ENCODE measurements around the gene STX11. TPM values are rescaled to one million over a fixed set of nuclear protein-coding genes. Genes with fewer than 3 reads are reported as not detected.
"Not testable (repeated sequence)": the region's sequence is repeated elsewhere in the genome, so short reads cannot be mapped to it uniquely, and the experiment has no call there.

Gene STX11
- polyA plus RNA-seq, 2 donors, result 3.9 to 7.1 TPM

GRCh38 chr6:144123421-144123820 lies 26.9 kb upstream of the STX11 start:
- Histone ChIP-seq H3K4me1 (ENCODE audit: control insufficient read depth in 2 of 2, insufficient read depth in 2 of 2, low read length in 1 of 2) (no peaks in the 10 kb centered on the region), H3K4me3 (ENCODE audit: low read depth in 1 of 2, low read length in 2 of 2) (no peak overlapping the region), H3K9me3 (ENCODE audit: control insufficient read depth in 2 of 2, insufficient read depth in 1 of 2, low read depth in 1 of 2, low read length in 1 of 2) (no peaks in the 10 kb centered on the region), H3K27ac (ENCODE audit: low read depth in 2 of 2, low read length in 1 of 2) (no peak overlapping the region), H3K27me3 (ENCODE audit: control insufficient read depth in 1 of 2, insufficient read depth in 2 of 2, low read length in 2 of 2) (no peaks in the 10 kb centered on the region), H3K36me3 (ENCODE audit: control insufficient read depth in 2 of 2, insufficient read depth in 2 of 2, low read length in 1 of 2) (no peaks in the 10 kb centered on the region)
- WGBS, 2 donors, result 60 to 63% methylated on average over 2 of the region's 2 CpGs

DNA sequence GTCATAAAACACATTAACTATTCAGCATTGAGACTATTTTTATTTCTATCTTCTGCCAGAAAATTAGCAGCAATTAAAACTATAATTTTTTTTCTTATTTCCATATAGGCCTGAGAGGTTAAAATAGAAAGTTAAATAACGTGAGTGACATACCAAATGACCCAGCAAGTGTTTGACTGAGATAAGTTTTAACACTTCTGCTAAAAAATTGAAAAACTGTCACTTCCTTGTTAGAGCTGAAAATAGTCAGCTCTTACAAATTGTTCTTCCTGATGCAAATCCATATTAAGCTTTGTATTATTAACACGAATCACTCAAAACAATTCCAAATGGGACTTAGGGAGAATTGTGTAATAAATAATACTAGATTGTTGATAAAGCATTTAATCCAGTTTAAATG lies 26.5 kb upstream of the STX11 start:
- H3K27ac ChIP-seq (ENCODE audit: low read depth in 2 of 2, low read length in 1 of 2), result no peak overlapping the region
- WGBS, 2 donors, result 39 to 42% methylated on average over 2 of the region's 2 CpGs
- H3K36me3 ChIP-seq (ENCODE audit: control insufficient read depth in 2 of 2, insufficient read depth in 2 of 2, low read length in 1 of 2), result no peaks in the 10 kb centered on the region
- H3K4me1 ChIP-seq (ENCODE audit: control insufficient read depth in 2 of 2, insufficient read depth in 2 of 2, low read length in 1 of 2), result no peaks in the 10 kb centered on the region
- no peak overlapping the region for H3K4me3 ChIP-seq (ENCODE audit: low read depth in 1 of 2, low read length in 2 of 2)
- no peaks in the 10 kb centered on the region for H3K9me3 ChIP-seq (ENCODE audit: control insufficient read depth in 2 of 2, insufficient read depth in 1 of 2, low read depth in 1 of 2, low read length in 1 of 2)
- H3K27me3 ChIP-seq (ENCODE audit: control insufficient read depth in 1 of 2, insufficient read depth in 2 of 2, low read length in 2 of 2), result no peaks in the 10 kb centered on the region

DNA sequence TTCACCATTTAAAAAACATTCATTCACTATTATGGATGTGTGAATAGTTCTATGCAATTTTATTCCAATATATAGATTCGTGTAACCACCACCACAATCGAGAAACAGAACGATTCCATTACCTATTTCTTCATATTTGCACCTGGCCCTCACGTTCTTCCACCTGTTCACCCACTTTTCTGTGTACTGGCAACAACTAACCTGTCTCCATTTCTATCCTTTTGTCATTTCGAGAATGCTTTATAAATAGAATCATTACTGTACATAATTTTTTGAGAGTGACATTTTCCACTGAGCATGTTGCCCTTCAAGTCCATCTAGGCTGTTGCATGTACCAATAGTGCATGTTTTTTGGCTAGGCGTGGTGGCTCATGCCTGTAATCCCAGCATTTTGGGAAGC lies 23.2 kb upstream of the STX11 start:
- Histone ChIP-seq H3K4me3 (ENCODE audit: low read depth in 1 of 2, low read length in 2 of 2) (no peak overlapping the region), H3K27me3 (ENCODE audit: control insufficient read depth in 1 of 2, insufficient read depth in 2 of 2, low read length in 2 of 2) (no peaks in the 10 kb centered on the region), H3K36me3 (ENCODE audit: control insufficient read depth in 2 of 2, insufficient read depth in 2 of 2, low read length in 1 of 2) (no peaks in the 10 kb centered on the region), H3K27ac (ENCODE audit: low read depth in 2 of 2, low read length in 1 of 2) (no peak overlapping the region), H3K4me1 (ENCODE audit: control insufficient read depth in 2 of 2, insufficient read depth in 2 of 2, low read length in 1 of 2) (no peaks in the 10 kb centered on the region), H3K9me3 (ENCODE audit: control insufficient read depth in 2 of 2, insufficient read depth in 1 of 2, low read depth in 1 of 2, low read length in 1 of 2) (no peaks in the 10 kb centered on the region)
- 85 to 87% methylated on average over 6 of the region's 6 CpGs for WGBS, 2 donors

- Histone ChIP-seq H3K4me1 (ENCODE audit: control insufficient read depth in 2 of 2, insufficient read depth in 2 of 2, low read length in 1 of 2) (no peaks in the 10 kb centered on the region), H3K4me3 (ENCODE audit: low read depth in 1 of 2, low read length in 2 of 2) (no peak overlapping the region), H3K9me3 (ENCODE audit: control insufficient read depth in 2 of 2, insufficient read depth in 1 of 2, low read depth in 1 of 2, low read length in 1 of 2) (no peaks in the 10 kb centered on the region), H3K36me3 (ENCODE audit: control insufficient read depth in 2 of 2, insufficient read depth in 2 of 2, low read length in 1 of 2) (no peaks in the 10 kb centered on the region), H3K27ac (ENCODE audit: low read depth in 2 of 2, low read length in 1 of 2) (no peak overlapping the region), H3K27me3 (ENCODE audit: control insufficient read depth in 1 of 2, insufficient read depth in 2 of 2, low read length in 2 of 2) (no peaks in the 10 kb centered on the region)
- WGBS, 2 donors, result 85 to 91% methylated on average over 6 of the region's 6 CpGs
Measured at GRCh38 chr6:144129469-144129868, 20.8 kb upstream of the STX11 start.

- Histone ChIP-seq H3K9me3 (ENCODE audit: control insufficient read depth in 2 of 2, insufficient read depth in 1 of 2, low read depth in 1 of 2, low read length in 1 of 2) (no peaks in the 10 kb centered on the region), H3K27ac (ENCODE audit: low read depth in 2 of 2, low read length in 1 of 2) (no peak overlapping the region), H3K27me3 (ENCODE audit: control insufficient read depth in 1 of 2, insufficient read depth in 2 of 2, low read length in 2 of 2) (no peaks in the 10 kb centered on the region), H3K36me3 (ENCODE audit: control insufficient read depth in 2 of 2, insufficient read depth in 2 of 2, low read length in 1 of 2) (no peaks in the 10 kb centered on the region), H3K4me3 (ENCODE audit: low read depth in 1 of 2, low read length in 2 of 2) (no peak overlapping the region), H3K4me1 (ENCODE audit: control insufficient read depth in 2 of 2, insufficient read depth in 2 of 2, low read length in 1 of 2) (no peaks in the 10 kb centered on the region)
- 30 to 43% methylated on average over 1 of the region's 1 CpG for WGBS, 2 donors
Measured at GRCh38 chr6:144131248-144131709, 19.0 kb upstream of the STX11 start.

- not testable (repeated sequence) for H3K4me1 ChIP-seq (ENCODE audit: control insufficient read depth in 2 of 2, insufficient read depth in 2 of 2, low read length in 1 of 2); H3K4me3 ChIP-seq (ENCODE audit: low read depth in 1 of 2, low read length in 2 of 2)
Measured at GRCh38 chr6:144132167-144132690, 18.1 kb upstream of the STX11 start.

DNA sequence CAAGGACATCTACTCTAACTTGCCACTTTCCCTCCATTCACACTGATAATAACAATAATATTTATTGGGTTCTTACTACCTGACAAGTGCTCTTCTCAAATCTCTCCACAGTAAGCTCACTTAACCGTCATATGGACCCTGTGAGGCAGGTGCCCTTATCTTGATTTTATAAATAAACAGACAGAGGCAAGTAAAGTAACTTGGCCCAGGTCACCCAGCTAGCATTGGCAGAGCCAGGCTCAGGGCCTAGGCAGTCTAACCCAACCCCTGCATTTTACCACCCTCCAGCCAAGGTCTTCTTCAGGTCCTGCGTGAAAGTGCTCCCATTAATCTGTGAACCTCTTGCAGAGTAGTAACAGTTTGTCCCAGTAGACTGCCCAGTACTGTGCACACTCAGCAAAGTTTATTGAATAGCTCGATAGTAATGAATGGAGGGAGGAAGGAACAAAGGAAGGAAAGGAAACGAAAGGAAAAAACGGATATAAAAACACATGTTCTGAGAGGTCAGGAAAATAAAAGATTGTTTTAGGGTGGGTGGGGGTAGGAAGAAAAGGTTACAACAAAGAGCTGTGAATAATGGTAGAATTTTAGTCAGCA lies 17.0 kb upstream of the STX11 start:
- WGBS, 2 donors, result 82 to 83% methylated on average over 5 of the region's 5 CpGs
- no peaks in the 10 kb centered on the region for H3K27me3 ChIP-seq (ENCODE audit: control insufficient read depth in 1 of 2, insufficient read depth in 2 of 2, low read length in 2 of 2)
- H3K9me3 ChIP-seq (ENCODE audit: control insufficient read depth in 2 of 2, insufficient read depth in 1 of 2, low read depth in 1 of 2, low read length in 1 of 2), result no peaks in the 10 kb centered on the region
- H3K4me1 ChIP-seq (ENCODE audit: control insufficient read depth in 2 of 2, insufficient read depth in 2 of 2, low read length in 1 of 2), result no peaks in the 10 kb centered on the region
- H3K27ac ChIP-seq (ENCODE audit: low read depth in 2 of 2, low read length in 1 of 2), result no peak overlapping the region
- H3K4me3 ChIP-seq (ENCODE audit: low read depth in 1 of 2, low read length in 2 of 2), result no peak overlapping the region
- H3K36me3 ChIP-seq (ENCODE audit: control insufficient read depth in 2 of 2, insufficient read depth in 2 of 2, low read length in 1 of 2), result no peaks in the 10 kb centered on the region

More at GRCh38 chr6:144132167-144132690, 18.1 kb upstream of the STX11 start:
- H3K27ac ChIP-seq (ENCODE audit: low read depth in 2 of 2, low read length in 1 of 2); H3K9me3 ChIP-seq (ENCODE audit: control insufficient read depth in 2 of 2, insufficient read depth in 1 of 2, low read depth in 1 of 2, low read length in 1 of 2); H3K27me3 ChIP-seq (ENCODE audit: control insufficient read depth in 1 of 2, insufficient read depth in 2 of 2, low read length in 2 of 2); H3K36me3 ChIP-seq (ENCODE audit: control insufficient read depth in 2 of 2, insufficient read depth in 2 of 2, low read length in 1 of 2): not testable (repeated sequence)

DNA sequence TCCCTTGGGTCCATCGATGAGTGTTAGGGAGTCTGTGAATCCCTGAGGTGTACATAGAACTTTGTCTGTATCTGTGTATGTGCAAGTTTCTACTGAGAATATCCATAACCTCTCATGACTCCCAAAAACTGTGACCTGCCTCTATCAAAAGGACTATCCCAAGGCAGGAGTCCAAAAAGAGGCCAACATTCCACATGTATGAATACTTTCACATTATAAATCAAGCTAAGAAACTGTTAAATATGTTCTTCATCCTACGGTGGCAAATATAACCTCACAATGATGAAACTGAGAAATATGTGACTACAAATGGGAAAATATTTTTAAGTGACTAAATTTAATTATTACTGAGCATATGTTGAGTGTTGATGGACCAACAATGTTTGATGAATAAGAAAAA lies 16.1 kb upstream of the STX11 start:
- 82 to 85% methylated on average over 2 of the region's 2 CpGs for WGBS, 2 donors
- H3K4me3 ChIP-seq (ENCODE audit: low read depth in 1 of 2, low read length in 2 of 2), result no peak overlapping the region
- no peaks in the 10 kb centered on the region for H3K36me3 ChIP-seq (ENCODE audit: control insufficient read depth in 2 of 2, insufficient read depth in 2 of 2, low read length in 1 of 2)
- H3K4me1 ChIP-seq (ENCODE audit: control insufficient read depth in 2 of 2, insufficient read depth in 2 of 2, low read length in 1 of 2), result no peaks in the 10 kb centered on the region
- no peaks in the 10 kb centered on the region for H3K27me3 ChIP-seq (ENCODE audit: control insufficient read depth in 1 of 2, insufficient read depth in 2 of 2, low read length in 2 of 2)
- no peak overlapping the region for H3K27ac ChIP-seq (ENCODE audit: low read depth in 2 of 2, low read length in 1 of 2)
- no peaks in the 10 kb centered on the region for H3K9me3 ChIP-seq (ENCODE audit: control insufficient read depth in 2 of 2, insufficient read depth in 1 of 2, low read depth in 1 of 2, low read length in 1 of 2)

GRCh38 chr6:144134737-144135136 lies 15.6 kb upstream of the STX11 start:
- Histone ChIP-seq H3K9me3 (ENCODE audit: control insufficient read depth in 2 of 2, insufficient read depth in 1 of 2, low read depth in 1 of 2, low read length in 1 of 2) (no peaks in the 10 kb centered on the region), H3K27ac (ENCODE audit: low read depth in 2 of 2, low read length in 1 of 2) (no peak overlapping the region), H3K4me3 (ENCODE audit: low read depth in 1 of 2, low read length in 2 of 2) (no peak overlapping the region), H3K27me3 (ENCODE audit: control insufficient read depth in 1 of 2, insufficient read depth in 2 of 2, low read length in 2 of 2) (no peaks in the 10 kb centered on the region), H3K36me3 (ENCODE audit: control insufficient read depth in 2 of 2, insufficient read depth in 2 of 2, low read length in 1 of 2) (no peaks in the 10 kb centered on the region), H3K4me1 (ENCODE audit: control insufficient read depth in 2 of 2, insufficient read depth in 2 of 2, low read length in 1 of 2) (no peaks in the 10 kb centered on the region)
- WGBS, 2 donors, result 59 to 66% methylated on average over 2 of the region's 2 CpGs

GRCh38 chr6:144138542-144138941 lies 11.8 kb upstream of the STX11 start:
- Histone ChIP-seq H3K36me3 (ENCODE audit: control insufficient read depth in 2 of 2, insufficient read depth in 2 of 2, low read length in 1 of 2) (no peaks in the 10 kb centered on the region), H3K4me1 (ENCODE audit: control insufficient read depth in 2 of 2, insufficient read depth in 2 of 2, low read length in 1 of 2) (no peaks in the 10 kb centered on the region), H3K27ac (ENCODE audit: low read depth in 2 of 2, low read length in 1 of 2) (no peak overlapping the region), H3K9me3 (ENCODE audit: control insufficient read depth in 2 of 2, insufficient read depth in 1 of 2, low read depth in 1 of 2, low read length in 1 of 2) (no peaks in the 10 kb centered on the region), H3K27me3 (ENCODE audit: control insufficient read depth in 1 of 2, insufficient read depth in 2 of 2, low read length in 2 of 2) (no peaks in the 10 kb centered on the region), H3K4me3 (ENCODE audit: low read depth in 1 of 2, low read length in 2 of 2) (no peak overlapping the region)
- 80 to 84% methylated on average over 4 of the region's 4 CpGs for WGBS, 2 donors
